ENCODE measurements around the gene TNS1.

GRCh38 chr2:217897816-217898806 is 104.7 kb downstream of the TNS1 start:
- no peak for TF ChIP-seq CTCF (IDR thresholded peaks at IDR 0.05)
- no peak for TF ChIP-seq POLR2A (IDR thresholded peaks at IDR 0.05)

Data from Peyer's patch (tissue), 4 donors.